H1 (cell line): Measurements from ENCODE around the gene RBM38. TPM values are rescaled to one million over a fixed set of nuclear protein-coding genes. Genes with fewer than 3 reads are reported as not detected.

Source experiments
- EGR1 ChIP-seq: IDR thresholded peaks from 2 replicates; pipeline ENCODE4 v1.6.1; 2011; ENCODE audit warnings: low read depth, low read length, borderline replicate concordance
- HDAC6 ChIP-seq: IDR thresholded peaks from one replicate; pipeline ENCODE4 v1.7.1; 2012; ENCODE audit warnings: low read depth, mild to moderate bottlenecking, inconsistent platforms, low read length, moderate library complexity
- KDM1A ChIP-seq: fragments of 200-600, 300-600 bp; sonication (generic); IDR thresholded peaks from 2 replicates; pipeline ENCODE4 v1.7.1; 2016; ENCODE audit warnings: mild to moderate bottlenecking, low read length, borderline replicate concordance
- KDM4A ChIP-seq: IDR thresholded peaks from one replicate; pipeline ENCODE4 v1.7.1; 2012; ENCODE audit warnings: low read depth, mild to moderate bottlenecking, moderate library complexity, low read length, inconsistent platforms; ENCODE audit not compliant: severe bottlenecking
- MAX ChIP-seq: IDR thresholded peaks from 2 replicates; pipeline ENCODE4 v1.6.1; 2012; ENCODE audit warnings: inconsistent platforms
- POLR2A ChIP-seq, 2 experiments: IDR thresholded peaks; 1 replicate in 1 of 2; 2 replicates in 1 of 2; pipeline ENCODE4 v1.6.1; 2011; ENCODE audit warnings: low read depth in 2 of 2, low read length in 2 of 2, mild to moderate bottlenecking in 2 of 2; ENCODE audit errors: control extremely low read depth in 1 of 2
- RBBP5 ChIP-seq: IDR thresholded peaks from 2 replicates; pipeline ENCODE4 v1.7.1; 2012; ENCODE audit warnings: low read depth, mild to moderate bottlenecking, inconsistent platforms, low read length, moderate library complexity, borderline replicate concordance
- SAP30 ChIP-seq: fragments of 300-600 bp; sonication (generic); IDR thresholded peaks from 2 replicates; pipeline ENCODE4 v1.7.1; 2012; ENCODE audit warnings: low read length, moderate library complexity, mild to moderate bottlenecking, inconsistent platforms; ENCODE audit not compliant: insufficient read depth, insufficient replicate concordance
- SRF ChIP-seq: IDR thresholded peaks from 2 replicates; pipeline ENCODE4 v1.6.1; 2011; ENCODE audit warnings: mild to moderate bottlenecking, low read depth, low read length, moderate library complexity
- TCF12 ChIP-seq: IDR thresholded peaks from 2 replicates; pipeline ENCODE4 v1.6.1; 2011; ENCODE audit warnings: low read depth, mild to moderate bottlenecking, low read length
- polyA plus RNA-seq, 7 experiments: library from polyadenylated mRNA; depleted of rRNA in 3 of 7; stranded (reverse) in 5 of 7; unstranded in 2 of 7; fragments of >200 nt in 5 of 7; fragments of 200-250 nt in 2 of 7; gene quantifications; 1 replicate in 5 of 7; 2 replicates in 1 of 7; 4 replicates in 1 of 7; pipeline versions ENCODE4 v1.2.1 to v1.2.3, GENCODE V29; 2011 to 2013; ENCODE audit warnings: missing spikeins in 2 of 7, mixed read lengths in 2 of 7
- total RNA-seq: library from RNA; stranded (reverse); fragmentation: NEBNext Ultra II Directional; extraction: Animal tissue kit (Norgen Biotek cat#: 25700); gene quantifications from 2 replicates; pipeline ENCODE4 v1.2.1, GENCODE V29; 2021

The RBM38 gene
- total and polyA plus RNA-seq, 2 of the 8 experiments (the other 6 are each of a cell fraction or from before 2014, with no cell fraction given): 57.7 to 109 TPM

- TF ChIP-seq SAP30 (no peak), SRF (no peak), KDM1A (no peak), TCF12 (no peak), HDAC6 (no peak), POLR2A (IDR thresholded peaks at IDR 0.05; ENCODE audit: control extremely low read depth in 1 of 2, low read depth in 2 of 2, low read length in 2 of 2) (no peak), EGR1 (no peak), MAX (no peak), KDM4A (no peak), RBBP5 (no peak)
- TF ChIP-seq, all 59 proteins: peak for 0
Observed at GRCh38 chr20:57383447-57384347, 7.5 kb upstream of the RBM38 start (continued).
